ENCODE results near the gene ACAP2. TPM values are rescaled to one million over a fixed set of nuclear protein-coding genes. Genes with fewer than 3 reads are reported as not detected.

The ACAP2 gene
- polyA plus RNA-seq, 1 experiment = 50.2 TPM

- no peak overlapping the region for H3K27ac ChIP-seq (ENCODE audit: low read depth, low read length)
- DNase-seq (ENCODE audit: low read depth, low spot score) = no peak
- H3K4me3 ChIP-seq (ENCODE audit: low read depth, low read length) = no peak overlapping the region
- no peaks in the 10 kb centered on the region for H3K27me3 ChIP-seq (ENCODE audit: control insufficient read depth, insufficient read depth, low read length)
- CTCF ChIA-PET = interaction anchor here (1.0 to 1.7 kb wide), 6 partner anchors 44 to 555 kb away, joined by 3 to 7 read pairs (median 3); partner anchors contain the start of gene LSG1
- no peak for TF ChIP-seq CTCF (IDR thresholded peaks at IDR 0.05; ENCODE audit: low read depth, low read length)
- POLR2A ChIA-PET = no interaction called here
- no peaks in the 10 kb centered on the region for H3K9me3 ChIP-seq (ENCODE audit: control insufficient read depth, insufficient read depth, low read length)
Measured at GRCh38 chr3:195226445-195226844, 216.4 kb downstream of the ACAP2 start.

DNA sequence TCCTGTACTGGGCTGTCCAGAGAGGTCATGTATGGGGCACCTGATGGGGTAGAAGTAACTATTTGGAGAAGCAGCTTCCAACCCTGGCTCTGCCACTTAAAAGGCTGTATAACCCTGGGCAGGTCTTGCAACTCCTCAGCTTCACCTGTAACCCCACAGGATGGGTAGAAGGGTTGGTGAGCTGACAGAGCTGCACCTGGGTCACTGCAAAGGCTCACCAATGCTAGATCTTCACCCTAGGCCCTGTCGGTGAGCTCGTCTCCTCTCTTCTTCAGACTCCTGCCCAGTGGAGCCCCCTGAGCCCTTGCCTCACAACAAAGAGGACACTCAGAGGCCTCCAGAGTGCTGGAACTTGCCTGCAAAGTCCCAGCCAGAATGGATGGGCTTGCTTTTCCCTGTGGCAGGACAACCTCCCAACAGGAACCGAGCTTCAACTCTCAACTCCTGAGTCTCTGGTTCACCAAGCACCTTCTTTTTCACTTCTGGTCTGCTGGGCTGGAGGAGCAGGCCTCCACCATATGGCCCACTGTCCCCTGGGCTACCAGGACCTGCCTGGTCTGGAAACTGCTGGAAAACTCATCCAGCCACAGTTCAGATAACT is 217.7 kb downstream of the ACAP2 start:
- Histone ChIP-seq H3K4me3 (ENCODE audit: low read depth, low read length) (no peak overlapping the region), H3K27ac (ENCODE audit: low read depth, low read length) (no peak overlapping the region), H3K27me3 (ENCODE audit: control insufficient read depth, insufficient read depth, low read length) (no peaks in the 10 kb centered on the region), H3K9me3 (ENCODE audit: control insufficient read depth, insufficient read depth, low read length) (no peaks in the 10 kb centered on the region)
- no peak for DNase-seq (ENCODE audit: low read depth, low spot score)
- CTCF ChIA-PET = interaction anchor here (1.1 kb wide), 1 partner anchor 543 kb away, joined by 4 read pairs; no protein-coding TSS in a partner anchor
- no peak for TF ChIP-seq CTCF (IDR thresholded peaks at IDR 0.05; ENCODE audit: low read depth, low read length)
- POLR2A ChIA-PET = interaction anchor here (1.0 kb wide), 1 partner anchor 539 kb away, joined by 3 read pairs; the partner anchor contains the start of gene FAM43A

Small RNAs within 50 kb of the gene (small RNA-seq; reads per million reads assigned to genes)
- gene RF00019 (ENCODE audit: insufficient read length, low read depth) = not detected

Other genes with a start within 250 kb of the ACAP2 start
- 16.5 and 17.3 TPM in 2 replicates for gene XXYLT1, start 171.9 kb downstream of the ACAP2 start, polyA plus RNA-seq (2011; rRNA removed)
- gene PPP1R2, start 100.3 kb upstream of the ACAP2 start, polyA plus RNA-seq (2011; rRNA removed) = 84.3 and 92.0 TPM in 2 replicates
- 0.41 and 0.56 TPM in 2 replicates for gene APOD, start 140.9 kb upstream of the ACAP2 start, polyA plus RNA-seq (2011; rRNA removed)

Measured in AG04450 (cell line).